HG02642 (cell line): ENCODE data around the gene LMOD1.
"Not testable (repeated sequence)": the region's sequence is repeated elsewhere in the genome, so short reads cannot be mapped to it uniquely, and the experiment has no call there.

ENCODE experiments used
- ATAC-seq: cut with Tn5 transposase; IDR thresholded peaks from one replicate; pipeline ENCODE4 v1.9.1; 2021; ENCODE audit warnings: mild to moderate bottlenecking; ENCODE audit not compliant: unreplicated experiment, poor library complexity

LMOD1 gene

GRCh38 chr1:201880928-201881571 is 65.3 kb downstream of the LMOD1 start:
- no peak for ATAC-seq

GRCh38 chr1:201877877-201878401 is 68.4 kb downstream of the LMOD1 start:
- ATAC-seq: no peak

DNA sequence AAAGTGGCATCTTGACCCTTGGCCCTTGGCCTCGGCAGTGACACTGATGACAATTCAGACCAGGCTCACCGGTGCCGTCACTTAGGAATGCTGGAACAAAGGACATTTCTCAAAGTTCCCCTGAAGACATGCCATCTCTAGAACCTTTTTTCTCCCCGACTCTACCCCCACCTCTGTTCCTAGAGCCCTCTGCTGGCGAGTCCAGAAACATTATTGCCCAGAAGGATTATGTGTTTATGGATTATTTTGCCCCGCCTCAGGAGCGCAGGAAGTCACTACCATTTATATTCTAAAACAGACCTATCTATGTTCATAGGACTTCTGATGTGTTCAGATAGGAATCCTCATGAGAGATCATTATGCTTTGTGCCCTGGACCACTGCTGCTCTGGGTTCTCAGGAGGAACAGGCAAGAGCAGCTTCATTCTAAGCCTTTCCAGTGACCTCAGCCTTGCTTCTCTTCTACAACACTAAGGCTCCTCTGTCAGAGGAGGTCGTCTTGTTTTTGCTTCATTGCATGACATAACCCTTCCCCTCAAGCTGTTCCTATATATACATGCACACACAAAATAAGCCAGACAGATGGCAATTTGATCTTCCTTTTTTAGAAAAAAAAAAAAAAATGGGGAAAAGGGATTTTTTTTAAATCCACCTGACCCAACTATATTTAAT is 70.1 kb downstream of the LMOD1 start:
- ATAC-seq: no peak

GRCh38 chr1:201874672-201875071 is 71.7 kb downstream of the LMOD1 start:
- ATAC-seq: no peak

DNA sequence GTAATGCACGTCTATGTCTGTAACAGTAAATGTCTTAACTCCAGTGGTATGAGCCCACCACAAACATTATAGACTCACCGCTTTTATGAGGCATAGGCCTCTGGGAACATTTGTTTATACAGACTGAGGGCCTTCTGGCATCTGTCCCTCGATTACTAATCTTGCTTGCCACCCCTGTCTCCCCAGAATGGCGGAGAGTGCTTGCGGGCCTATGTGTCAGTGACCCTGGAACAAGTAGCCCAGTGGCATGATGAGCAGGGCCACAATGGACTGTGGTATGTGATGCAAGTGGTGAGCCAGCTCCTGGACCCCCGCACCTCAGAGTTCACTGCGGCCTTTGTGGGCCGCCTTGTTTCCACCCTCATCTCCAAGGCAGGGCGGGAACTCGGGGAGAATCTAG is 76.0 kb downstream of the LMOD1 start:
- no peak for ATAC-seq

DNA sequence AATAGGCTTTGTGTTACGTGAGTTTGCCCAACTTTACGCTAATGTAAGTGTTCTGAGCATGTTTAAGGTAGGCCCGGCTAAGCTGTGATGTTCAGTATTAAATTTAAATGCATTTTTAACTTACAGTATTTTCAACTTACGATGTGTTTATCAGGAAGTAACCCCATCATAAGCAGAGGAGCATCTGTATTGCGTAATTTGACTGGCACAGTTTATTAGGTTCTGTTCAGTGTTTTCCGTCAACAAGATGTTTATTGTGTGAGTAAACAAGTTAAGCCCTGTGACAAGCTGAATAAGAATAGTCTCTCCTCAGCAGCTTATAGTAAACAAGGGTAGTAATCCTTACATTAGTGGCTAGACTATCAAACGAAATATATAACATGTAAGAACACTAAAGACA is 84.9 kb downstream of the LMOD1 start:
- ATAC-seq: no peak

DNA sequence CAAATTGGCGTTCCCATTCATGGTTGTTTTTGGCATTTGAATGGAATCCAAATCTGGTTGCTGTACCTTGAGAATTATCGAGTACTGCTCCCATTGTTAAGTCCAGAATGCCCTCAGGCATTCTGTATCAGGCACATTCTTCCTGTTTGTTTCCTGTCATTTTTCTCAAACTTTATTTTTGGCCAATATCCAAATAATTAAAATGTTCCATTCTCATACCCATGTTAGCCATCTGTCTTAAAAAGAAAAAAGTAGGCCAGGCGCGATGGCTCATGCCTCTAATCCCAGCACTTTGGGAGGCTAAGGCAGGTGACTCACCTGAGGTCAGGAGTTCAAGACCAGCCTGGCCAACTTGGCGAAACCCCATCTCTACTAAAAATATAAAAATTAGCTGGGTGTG is 86.9 kb downstream of the LMOD1 start:
- no peak for ATAC-seq

DNA sequence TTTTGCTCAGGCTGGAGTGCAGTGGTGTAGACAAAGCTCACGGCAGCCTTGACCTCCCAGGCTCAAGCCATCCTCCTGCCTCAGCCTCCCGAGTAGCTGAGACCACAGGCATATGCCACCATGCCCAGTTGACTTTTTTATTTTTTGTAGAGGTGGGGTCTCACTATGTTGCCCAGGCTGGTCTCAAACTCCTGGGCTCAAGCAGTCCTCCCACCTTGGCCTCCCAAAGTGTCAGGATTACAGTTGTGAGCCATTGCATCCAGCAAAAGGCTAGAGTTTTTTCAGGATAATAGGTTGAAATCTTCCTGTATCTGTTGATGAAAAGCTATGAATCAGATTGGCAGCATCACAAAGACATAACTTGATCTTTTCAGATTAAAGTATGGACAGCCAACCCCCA is 89.6 kb downstream of the LMOD1 start:
- ATAC-seq: not testable (repeated sequence)

DNA sequence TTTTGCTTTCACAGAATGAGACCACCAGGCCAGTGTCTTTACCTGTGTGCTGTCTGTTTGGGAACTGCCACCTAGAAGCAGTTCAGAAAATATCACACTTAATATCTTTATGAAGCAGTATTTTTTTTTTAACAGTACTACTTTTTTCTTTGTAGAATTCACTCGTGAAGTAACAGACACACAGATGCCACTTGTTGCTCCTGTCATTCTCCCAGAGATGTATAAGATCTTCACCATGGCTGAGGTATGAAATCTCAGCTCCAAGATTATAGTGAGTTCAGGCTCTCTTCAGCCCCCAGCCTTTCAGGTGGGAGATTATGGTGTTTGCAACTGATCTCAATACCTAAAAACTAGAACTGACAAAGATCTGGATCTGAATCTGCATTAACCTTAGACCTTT is 94.4 kb downstream of the LMOD1 start:
- ATAC-seq: no peak

DNA sequence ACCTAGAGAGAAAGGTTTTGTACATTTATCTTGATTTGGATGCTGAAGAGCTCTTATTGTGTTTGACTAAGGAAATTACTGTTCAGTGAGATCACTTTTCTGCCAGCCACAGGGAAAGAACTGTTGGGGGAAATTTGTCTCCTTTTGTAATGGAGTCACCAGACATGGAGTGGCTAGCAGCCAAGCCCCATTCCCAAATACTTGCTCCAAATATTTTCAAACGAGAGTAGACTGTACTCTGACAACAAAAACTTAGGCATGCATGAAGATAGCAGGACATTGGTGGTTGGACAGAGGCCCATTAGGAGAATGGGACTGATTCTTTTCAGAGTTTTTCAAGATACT is 96.3 kb downstream of the LMOD1 start:
- no peak for ATAC-seq

- no peak for ATAC-seq
These were observed 96.8 kb downstream of the LMOD1 start for GRCh38 chr1:201849372-201850052.

DNA sequence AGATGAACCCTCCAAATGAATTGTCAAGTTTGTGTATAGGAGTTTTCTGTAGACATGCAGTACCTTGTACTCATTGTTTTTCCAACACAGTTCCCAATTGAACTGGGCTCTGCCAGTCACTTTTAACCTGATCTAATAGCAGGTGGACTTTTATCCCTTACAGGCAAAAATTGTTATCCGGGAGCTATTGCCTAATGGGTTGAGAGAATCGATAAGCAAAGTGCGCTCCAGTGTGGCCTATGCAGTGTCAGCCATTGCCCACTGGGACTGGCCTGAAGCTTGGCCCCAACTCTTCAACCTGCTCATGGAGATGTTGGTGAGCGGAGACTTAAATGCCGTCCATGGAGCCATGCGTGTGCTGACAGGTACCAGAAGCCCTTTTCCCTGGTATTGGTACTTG is 98.1 kb downstream of the LMOD1 start:
- ATAC-seq: no peak

DNA sequence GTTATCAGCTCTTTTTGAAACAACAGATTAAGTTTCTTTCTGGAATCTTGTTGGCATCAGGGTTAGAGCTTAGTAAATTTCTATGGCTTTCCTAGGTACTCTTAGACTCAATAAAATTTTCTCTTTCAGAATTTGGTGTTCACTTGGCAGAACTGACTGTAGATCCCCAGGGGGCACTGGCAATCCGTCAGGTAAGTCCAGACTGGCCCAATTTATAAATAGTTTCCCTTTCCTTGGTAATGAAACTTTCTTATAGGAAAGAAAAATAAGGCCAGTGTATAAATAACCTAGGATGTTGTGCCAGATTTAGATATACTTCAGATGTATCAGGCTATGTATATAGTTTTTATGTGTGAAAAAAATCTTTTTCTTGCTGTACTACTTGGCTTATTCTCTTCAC is 99.2 kb downstream of the LMOD1 start:
- ATAC-seq: no peak
